HL-60 (cell line): ENCODE measurements around the gene SENP6.

Experiments
- DNase-seq, 2 experiments: peaks; one replicate each; pipeline ENCODE4 v3.0.0-alpha.2; 2010 to 2020; ENCODE audit warnings: low read depth in 1 of 2, low spot score in 1 of 2
- H3K27ac ChIP-seq: fragments of 250-450 bp; sonication (Bioruptor Pico); replicated peaks from 2 replicates; pipeline ENCODE4 v1.5.1; 2020; ENCODE audit warnings: mild to moderate bottlenecking, moderate library complexity
- H3K27me3 ChIP-seq: fragments of 250-450 bp; sonication (Bioruptor Pico); 2 replicates; pipeline ENCODE4 v1.5.1; 2021; ENCODE audit warnings: mild to moderate bottlenecking, moderate library complexity; ENCODE audit not compliant: insufficient read depth, poor library complexity, severe bottlenecking
- H3K4me3 ChIP-seq: replicated peaks from 2 replicates; pipeline ENCODE4 v1.5.1; 2011; ENCODE audit warnings: mild to moderate bottlenecking, control low read depth, low read length; ENCODE audit not compliant: insufficient read depth
- GABPA ChIP-seq: IDR thresholded peaks from 2 replicates; pipeline ENCODE4 v1.6.1; 2012; ENCODE audit warnings: low read depth
- POLR2AphosphoS5 ChIP-seq: IDR thresholded peaks from 2 replicates; pipeline ENCODE4 v1.6.1; 2012; ENCODE audit warnings: low read depth
- SPI1 ChIP-seq: IDR thresholded peaks from 2 replicates; pipeline ENCODE4 v1.6.1; 2012; ENCODE audit warnings: low read depth, mild to moderate bottlenecking, borderline replicate concordance
- TF ChIP-seq, protein P1 (sequence below): IDR thresholded peaks from 2 replicates; pipeline ENCODE4 v1.6.1; 2012; ENCODE audit warnings: low read depth; ENCODE audit not compliant: insufficient replicate concordance
- TF ChIP-seq, protein P2 (sequence below): IDR thresholded peaks from one replicate; pipeline ENCODE4 v1.5.1; 2011; ENCODE audit warnings: low read length, control low read depth, inconsistent platforms; ENCODE audit not compliant: insufficient read depth

Gene SENP6

GRCh38 chr6:75743971-75744370 lies 142.3 kb downstream of the SENP6 start:
- no peak for DNase-seq
- no peak overlapping the region for H3K4me3 ChIP-seq
- no peak overlapping the region for H3K27ac ChIP-seq
- peaks cover 7% of the 10 kb centered on the region for H3K27me3 ChIP-seq
- TF ChIP-seq, protein P1, sequence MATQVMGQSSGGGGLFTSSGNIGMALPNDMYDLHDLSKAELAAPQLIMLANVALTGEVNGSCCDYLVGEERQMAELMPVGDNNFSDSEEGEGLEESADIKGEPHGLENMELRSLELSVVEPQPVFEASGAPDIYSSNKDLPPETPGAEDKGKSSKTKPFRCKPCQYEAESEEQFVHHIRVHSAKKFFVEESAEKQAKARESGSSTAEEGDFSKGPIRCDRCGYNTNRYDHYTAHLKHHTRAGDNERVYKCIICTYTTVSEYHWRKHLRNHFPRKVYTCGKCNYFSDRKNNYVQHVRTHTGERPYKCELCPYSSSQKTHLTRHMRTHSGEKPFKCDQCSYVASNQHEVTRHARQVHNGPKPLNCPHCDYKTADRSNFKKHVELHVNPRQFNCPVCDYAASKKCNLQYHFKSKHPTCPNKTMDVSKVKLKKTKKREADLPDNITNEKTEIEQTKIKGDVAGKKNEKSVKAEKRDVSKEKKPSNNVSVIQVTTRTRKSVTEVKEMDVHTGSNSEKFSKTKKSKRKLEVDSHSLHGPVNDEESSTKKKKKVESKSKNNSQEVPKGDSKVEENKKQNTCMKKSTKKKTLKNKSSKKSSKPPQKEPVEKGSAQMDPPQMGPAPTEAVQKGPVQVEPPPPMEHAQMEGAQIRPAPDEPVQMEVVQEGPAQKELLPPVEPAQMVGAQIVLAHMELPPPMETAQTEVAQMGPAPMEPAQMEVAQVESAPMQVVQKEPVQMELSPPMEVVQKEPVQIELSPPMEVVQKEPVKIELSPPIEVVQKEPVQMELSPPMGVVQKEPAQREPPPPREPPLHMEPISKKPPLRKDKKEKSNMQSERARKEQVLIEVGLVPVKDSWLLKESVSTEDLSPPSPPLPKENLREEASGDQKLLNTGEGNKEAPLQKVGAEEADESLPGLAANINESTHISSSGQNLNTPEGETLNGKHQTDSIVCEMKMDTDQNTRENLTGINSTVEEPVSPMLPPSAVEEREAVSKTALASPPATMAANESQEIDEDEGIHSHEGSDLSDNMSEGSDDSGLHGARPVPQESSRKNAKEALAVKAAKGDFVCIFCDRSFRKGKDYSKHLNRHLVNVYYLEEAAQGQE, result no peak
- TF ChIP-seq SPI1, result no peak

DNA sequence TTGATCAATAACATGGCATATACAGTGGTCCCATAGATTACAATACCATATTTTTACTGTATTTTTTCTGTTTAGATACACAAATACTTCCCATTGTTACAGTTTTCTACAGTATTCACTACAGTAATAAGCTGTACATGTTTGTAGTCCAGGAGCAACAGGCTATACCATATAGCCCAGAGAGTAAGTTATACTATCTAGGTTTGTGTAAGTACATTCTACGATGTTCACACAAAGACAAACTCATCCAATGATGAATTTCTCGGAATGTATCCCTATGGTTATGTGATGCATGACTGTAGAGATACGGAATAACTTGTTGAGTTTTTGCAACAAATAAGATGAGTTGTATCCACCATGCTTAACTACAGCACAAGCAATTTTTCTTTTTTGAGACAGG lies 143.7 kb downstream of the SENP6 start:
- peaks cover 14% of the 10 kb centered on the region for H3K27me3 ChIP-seq
- DNase-seq, result no peak
- TF ChIP-seq, protein P1, result no peak
- TF ChIP-seq, protein P2, sequence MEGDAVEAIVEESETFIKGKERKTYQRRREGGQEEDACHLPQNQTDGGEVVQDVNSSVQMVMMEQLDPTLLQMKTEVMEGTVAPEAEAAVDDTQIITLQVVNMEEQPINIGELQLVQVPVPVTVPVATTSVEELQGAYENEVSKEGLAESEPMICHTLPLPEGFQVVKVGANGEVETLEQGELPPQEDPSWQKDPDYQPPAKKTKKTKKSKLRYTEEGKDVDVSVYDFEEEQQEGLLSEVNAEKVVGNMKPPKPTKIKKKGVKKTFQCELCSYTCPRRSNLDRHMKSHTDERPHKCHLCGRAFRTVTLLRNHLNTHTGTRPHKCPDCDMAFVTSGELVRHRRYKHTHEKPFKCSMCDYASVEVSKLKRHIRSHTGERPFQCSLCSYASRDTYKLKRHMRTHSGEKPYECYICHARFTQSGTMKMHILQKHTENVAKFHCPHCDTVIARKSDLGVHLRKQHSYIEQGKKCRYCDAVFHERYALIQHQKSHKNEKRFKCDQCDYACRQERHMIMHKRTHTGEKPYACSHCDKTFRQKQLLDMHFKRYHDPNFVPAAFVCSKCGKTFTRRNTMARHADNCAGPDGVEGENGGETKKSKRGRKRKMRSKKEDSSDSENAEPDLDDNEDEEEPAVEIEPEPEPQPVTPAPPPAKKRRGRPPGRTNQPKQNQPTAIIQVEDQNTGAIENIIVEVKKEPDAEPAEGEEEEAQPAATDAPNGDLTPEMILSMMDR, result no peak
- TF ChIP-seq SPI1, result no peak
- TF ChIP-seq GABPA, result no peak
- TF ChIP-seq POLR2AphosphoS5, result no peak
- no peak overlapping the region for H3K27ac ChIP-seq
- H3K4me3 ChIP-seq, result no peak overlapping the region

- Histone ChIP-seq H3K27me3 (peaks cover 21% of the 10 kb centered on the region), H3K4me3 (no peak overlapping the region), H3K27ac (no peak overlapping the region)
- TF ChIP-seq, protein P2, result no peak
- no peak for DNase-seq
Observed at GRCh38 chr6:75746221-75746620, 144.5 kb downstream of the SENP6 start.

DNA sequence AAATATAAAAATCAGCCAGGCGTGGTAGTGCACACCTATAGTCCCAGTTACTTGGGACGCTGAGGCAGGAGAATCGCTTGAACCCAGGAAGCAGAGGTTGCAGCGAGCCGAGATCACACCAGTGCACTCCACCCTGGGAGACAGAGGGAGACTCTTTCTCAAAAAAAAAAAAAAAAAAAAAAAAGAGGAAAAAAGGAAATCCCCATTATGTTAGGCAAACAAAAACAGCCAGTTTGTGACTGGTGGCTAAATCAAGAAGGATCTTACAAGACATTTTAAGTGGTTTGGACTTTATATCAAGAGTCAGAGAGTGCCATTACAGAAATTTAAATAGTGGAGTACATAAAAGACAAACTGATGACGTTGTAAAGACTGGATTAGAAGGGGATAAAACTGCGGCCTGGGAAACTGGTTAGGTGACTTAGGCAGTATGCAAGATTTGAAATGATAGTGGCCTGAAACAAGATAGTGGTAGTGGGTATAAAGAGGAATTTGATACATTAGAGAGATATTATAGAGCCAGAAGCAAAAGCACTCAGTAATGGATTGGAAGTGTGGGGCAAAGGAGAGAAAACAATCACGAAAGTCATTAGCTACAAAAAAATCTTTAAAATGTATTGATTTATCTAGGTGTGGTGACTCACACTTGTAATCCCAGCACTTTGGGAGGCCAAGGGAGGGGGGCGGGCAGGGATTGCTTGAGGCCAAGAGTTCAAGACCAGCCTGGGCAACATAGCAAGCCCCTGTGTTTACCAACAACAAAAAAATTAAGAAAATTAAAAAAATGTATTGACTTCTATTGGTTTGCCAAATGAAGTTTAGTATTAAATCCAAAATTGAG lies 145.7 kb downstream of the SENP6 start:
- TF ChIP-seq, protein P1, result no peak
- TF ChIP-seq SPI1 (no peak), GABPA (no peak), POLR2AphosphoS5 (no peak)
- TF ChIP-seq, protein P2, result no peak
- no peak for DNase-seq
- no peak overlapping the region for H3K4me3 ChIP-seq
- H3K27ac ChIP-seq, result no peak overlapping the region
- H3K27me3 ChIP-seq, result peaks cover 21% of the 10 kb centered on the region
